GM19328 (cell line): Measurements from ENCODE around the gene SLC41A3.
"Not testable (repeated sequence)": the region's sequence is repeated elsewhere in the genome, so short reads cannot be mapped to it uniquely, and the experiment has no call there.

Experiments
- ATAC-seq: cut with Tn5 transposase; IDR thresholded peaks from one replicate; pipeline ENCODE4 v1.9.1; 2021; ENCODE audit warnings: mild to moderate bottlenecking, moderate library complexity; ENCODE audit not compliant: unreplicated experiment

Gene SLC41A3

GRCh38 chr3:126084768-126085180, 850 bp upstream of the SLC41A3 start:
- ATAC-seq, result no peak

- ATAC-seq, result peak; percentile 47
These were observed 412 bp downstream of the SLC41A3 start for GRCh38 chr3:126083511-126083912.

DNA sequence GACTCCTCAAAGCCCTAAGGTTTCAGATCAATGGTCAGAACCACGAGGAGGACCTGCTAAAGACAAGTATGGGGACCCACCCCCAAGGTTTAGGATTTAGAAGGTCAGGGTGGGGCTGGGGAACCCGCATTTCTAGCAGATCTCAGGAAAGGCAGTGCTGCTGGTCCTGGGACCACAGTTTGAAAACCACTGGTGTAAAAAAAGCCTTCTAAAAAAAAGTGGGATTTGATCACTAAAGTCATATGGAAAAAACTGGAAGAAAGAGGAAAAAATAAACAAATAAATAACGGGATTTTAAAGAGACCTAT, 832 bp downstream of the SLC41A3 start:
- no peak for ATAC-seq

GRCh38 chr3:126082362-126083137, 1.4 kb downstream of the SLC41A3 start:
- ATAC-seq, result no peak

GRCh38 chr3:126081618-126082361, 2.1 kb downstream of the SLC41A3 start:
- ATAC-seq, result no peak

GRCh38 chr3:126080970-126081369, 3.0 kb downstream of the SLC41A3 start:
- no peak for ATAC-seq

DNA sequence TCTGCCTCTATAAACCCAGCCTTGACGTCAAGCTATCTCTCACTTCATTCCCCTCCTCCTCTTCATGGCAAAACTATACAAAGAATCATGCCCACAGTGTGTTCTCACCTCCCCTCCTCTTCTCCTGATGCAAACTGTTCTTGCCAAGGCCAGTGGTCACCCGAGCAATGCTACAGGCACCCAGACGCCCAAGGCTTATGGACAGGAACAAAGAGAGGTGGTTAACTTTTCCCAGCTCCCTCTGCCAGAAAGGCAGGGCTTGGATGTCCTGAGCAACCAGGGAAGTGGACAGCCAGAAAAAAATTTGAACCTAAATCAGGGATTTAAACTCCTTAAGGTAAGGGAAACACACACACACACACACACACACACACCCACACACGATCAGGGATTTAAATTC, 5.1 kb downstream of the SLC41A3 start:
- no peak for ATAC-seq

- ATAC-seq, result no peak
These were observed 6.2 kb downstream of the SLC41A3 start for GRCh38 chr3:126077754-126078153.

DNA sequence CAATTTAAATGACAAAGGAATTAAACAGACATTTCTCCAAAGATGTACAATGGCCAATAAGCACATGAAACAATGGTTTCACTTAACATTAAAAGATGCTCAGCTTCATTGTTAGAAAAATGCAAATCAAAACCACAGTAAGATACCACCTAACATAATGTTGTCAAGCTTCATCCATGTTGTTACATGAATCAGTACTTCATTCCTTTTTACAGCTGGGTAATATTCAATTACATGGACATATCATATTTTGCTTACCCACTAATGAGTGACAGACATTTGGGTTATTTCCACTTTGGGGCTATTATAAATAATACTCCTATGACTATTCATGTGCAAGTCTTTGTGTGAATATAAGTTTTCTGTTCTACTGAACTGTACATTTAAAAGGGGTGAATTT, 7.8 kb downstream of the SLC41A3 start:
- no peak for ATAC-seq

DNA sequence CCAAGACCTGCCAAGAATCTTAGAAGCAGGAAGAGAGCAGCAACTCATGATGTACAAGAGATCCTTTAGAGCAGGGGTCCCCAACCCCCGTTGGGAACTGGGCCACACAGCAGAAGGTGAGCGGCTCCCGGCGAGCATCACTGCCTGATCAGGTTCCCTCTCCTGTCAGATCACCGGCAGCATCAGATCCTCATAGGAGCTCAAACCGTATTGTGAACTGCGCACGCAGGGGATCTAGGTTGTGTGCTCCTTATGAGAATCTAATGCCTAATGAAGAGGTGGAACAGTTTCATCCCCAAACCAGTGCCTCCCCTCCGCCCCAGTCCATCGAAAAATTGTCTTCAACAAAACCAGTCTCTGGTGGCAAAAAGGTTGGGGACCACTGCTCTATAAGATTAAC, 13.8 kb downstream of the SLC41A3 start:
- ATAC-seq, result no peak

GRCh38 chr3:126067959-126068358, 16.0 kb downstream of the SLC41A3 start:
- no peak for ATAC-seq

- not testable (repeated sequence) for ATAC-seq
These were observed 17.2 kb downstream of the SLC41A3 start for GRCh38 chr3:126066676-126067075.

DNA sequence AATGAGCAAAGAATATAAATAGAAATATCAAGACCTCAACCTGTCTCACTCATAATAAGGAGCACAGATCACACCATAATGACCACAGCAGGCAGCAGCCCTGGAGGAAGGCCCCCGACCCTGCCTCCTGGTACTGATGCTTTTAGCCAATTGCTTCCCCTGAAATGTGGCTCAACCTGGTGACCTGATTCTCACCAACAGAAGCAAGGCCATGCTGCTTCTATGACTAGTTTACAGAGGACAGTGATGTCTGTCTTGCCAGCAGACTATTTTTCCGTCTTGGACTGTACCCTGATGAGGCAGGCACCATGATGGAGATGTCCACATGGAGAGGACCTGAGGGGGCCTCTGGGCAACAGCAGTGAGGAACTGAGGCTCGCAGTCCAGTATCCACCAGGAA, 18.0 kb downstream of the SLC41A3 start:
- ATAC-seq, result no peak

DNA sequence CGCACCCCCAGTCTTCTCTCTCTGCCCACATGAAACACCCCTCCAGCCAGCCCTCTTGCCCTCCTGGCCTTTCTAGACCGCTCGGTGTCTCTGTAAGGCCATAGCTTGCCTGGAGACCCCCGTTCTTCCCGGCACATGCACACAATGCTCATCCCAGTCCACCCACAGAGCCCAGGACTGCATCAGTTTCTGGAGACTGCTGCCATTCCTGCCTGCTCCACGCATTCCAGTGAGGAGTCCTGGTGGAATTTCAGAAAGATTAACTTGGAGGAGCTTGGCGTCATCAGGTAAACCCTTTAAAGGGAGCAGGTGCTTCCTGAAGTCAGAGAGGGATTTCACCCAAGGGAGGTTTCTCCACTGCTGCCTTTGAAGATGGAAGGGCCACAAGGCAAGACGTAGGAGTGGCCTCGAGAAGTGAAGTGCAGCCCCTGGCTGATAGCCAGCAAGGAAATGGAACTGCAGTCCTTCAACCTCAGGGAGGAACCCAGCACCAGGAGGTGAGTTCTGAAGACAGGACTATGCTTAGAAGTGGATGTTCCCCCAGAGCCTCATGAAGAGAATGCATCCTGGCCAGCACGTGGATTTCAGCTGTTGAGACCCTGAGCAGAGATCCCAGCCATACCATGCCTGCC, 19.2 kb downstream of the SLC41A3 start:
- ATAC-seq, result no peak

GRCh38 chr3:126063358-126063965, 20.5 kb downstream of the SLC41A3 start:
- no peak for ATAC-seq

DNA sequence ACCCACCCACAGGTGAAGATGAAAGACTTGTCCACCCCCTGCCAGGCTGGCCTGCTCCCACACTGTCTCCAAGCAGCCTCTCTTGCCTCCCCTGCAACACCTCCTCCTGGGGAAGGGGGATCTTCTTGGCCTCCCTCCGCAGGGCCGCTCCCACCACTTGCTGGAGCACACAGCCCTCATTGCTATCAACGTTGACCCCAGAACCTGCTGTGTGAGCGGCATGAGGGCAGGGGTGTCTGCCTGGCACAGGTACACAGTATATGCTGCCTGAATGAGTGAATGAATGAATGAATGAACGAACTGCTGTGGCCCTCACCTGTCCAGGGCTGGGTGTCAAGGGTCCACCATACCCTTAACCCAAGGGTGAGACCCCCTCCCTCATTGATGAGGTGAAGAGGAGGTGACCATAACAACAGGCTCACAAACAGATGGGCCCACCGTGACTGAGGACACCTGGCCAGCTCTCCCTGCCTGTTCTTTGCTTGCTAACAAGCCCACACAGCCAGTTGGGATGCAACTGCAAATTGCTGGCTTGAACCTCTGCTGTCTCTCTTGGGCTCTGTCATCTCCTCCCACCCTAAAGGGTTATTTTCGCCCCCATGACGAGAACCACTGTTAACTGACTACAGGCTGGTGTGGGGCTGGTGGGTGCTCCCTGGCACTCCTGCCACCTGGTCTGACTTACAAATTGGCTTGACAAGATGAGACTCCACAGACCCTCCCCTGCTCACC, 22.5 kb downstream of the SLC41A3 start:
- ATAC-seq, result no peak

- no peak for ATAC-seq
These were observed 23.2 kb downstream of the SLC41A3 start for GRCh38 chr3:126060613-126061145.

DNA sequence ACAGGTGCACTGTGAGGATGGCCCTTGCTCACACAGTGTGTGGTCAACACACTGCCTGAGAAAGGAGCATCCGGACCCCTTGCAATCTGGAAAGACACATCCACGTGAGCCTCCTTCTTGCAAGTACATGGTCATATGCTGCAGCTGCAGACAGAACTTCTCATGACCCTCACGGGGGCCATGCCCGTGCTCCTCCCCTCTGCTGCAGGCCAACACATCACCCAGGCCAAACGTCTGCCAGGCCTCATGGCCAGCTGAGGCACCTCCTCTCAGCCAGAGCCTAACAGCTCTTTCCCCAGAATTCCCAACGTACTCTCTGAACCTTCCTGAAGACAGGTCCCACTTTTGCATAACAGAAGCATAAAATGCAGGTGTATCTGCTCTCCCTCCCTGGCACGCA, 25.3 kb downstream of the SLC41A3 start:
- no peak for ATAC-seq

DNA sequence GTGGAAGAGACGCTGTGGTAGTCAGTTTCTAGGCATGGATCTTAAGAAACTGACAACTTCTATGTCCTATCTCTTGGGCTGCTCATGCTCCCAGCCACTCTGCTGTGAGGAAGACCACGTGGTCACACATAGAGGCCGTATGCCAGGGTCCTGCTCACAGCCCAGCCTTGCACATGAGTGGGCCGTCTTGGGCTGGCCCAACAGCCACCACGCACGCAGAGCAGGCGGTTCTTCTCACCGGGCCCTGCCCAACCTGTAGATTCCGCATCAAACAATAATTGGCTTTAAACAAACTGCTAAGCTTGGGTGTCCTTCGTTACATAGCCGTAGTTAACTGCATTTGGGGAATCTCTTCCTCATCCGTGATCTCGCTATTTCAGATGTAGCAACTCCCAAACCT, 26.0 kb downstream of the SLC41A3 start:
- ATAC-seq, result no peak

DNA sequence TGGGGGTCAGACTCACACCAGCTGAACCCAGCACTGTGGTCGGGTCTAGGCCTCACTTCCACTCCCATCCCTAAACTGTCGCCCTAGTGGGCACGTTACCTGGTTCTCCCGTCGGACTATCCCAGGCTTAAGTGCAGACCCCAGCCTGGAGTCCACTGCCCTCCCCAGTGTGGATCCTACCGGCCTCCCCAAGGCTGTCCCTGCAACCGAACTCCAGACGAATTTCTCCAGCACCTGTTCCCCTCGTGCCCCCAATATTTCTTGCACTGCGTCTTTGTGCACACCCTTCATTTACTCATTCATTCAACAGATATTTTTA, 26.5 kb downstream of the SLC41A3 start:
- no peak for ATAC-seq
